ENCODE results near the gene PDS5B. TPM values are rescaled to one million over a fixed set of nuclear protein-coding genes. Genes with fewer than 3 reads are reported as not detected.
"Not testable (repeated sequence)": the region's sequence is repeated elsewhere in the genome, so short reads cannot be mapped to it uniquely, and the experiment has no call there.

Gene PDS5B
- total and polyA plus RNA-seq, 10 donors: 4.5 to 65.9 (median 50.9) TPM

DNA sequence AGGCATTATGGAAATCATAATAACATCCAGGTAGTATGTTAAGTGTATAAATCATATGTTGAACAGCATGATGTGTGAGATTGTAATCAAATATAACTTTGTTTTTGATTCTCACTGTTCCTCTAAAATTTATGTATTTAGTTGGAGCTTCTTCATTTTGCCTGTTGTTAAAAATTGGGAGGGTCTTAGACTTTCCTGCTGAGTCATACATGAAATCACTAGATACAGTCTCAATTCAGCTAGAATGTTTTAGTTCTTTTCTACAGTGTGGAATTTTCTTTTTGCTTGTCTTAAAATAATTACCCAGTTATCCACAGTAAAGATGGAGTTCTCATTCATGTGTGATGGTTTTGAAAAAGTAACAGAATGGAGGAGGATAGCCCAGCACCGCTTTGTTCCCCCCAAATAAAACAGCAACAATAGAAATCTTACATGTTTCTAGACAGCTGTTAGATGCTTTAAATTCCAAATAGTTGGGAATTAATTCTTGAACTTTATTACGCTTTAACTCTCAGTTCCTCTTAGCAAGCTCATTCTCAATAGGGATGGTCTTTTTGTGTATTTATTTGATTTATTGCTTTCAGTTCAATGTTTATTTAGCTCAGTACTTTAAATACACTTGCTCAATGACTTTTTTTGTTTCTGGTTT lies 109.5 kb downstream of the PDS5B start:
- no peak overlapping the region for H3K4me3 ChIP-seq
- DNase-seq: no peak
- no peaks in the 10 kb centered on the region for H3K4me1 ChIP-seq
- TF ChIP-seq CTCF (IDR thresholded peaks at IDR 0.05 in 8 of 11, conservative IDR thresholded peaks at IDR 0.05 in 3 of 11) (no peak), POLR2A (IDR thresholded peaks at IDR 0.05) (no peak), POLR2AphosphoS5 (IDR thresholded peaks at IDR 0.05) (no peak)
- intact Hi-C loops (cut with DNase I; ENCODE audit: low total_unique reads): no loop called here
- H3K9me3 ChIP-seq: no peaks in the 10 kb centered on the region
- WGBS, 5 donors: 64 to 91% (median 89%) methylated on average over 2 of the region's 2 CpGs
- H3K27me3 ChIP-seq (replicated peaks in 1 of 7): no peaks in the 10 kb centered on the region
- peaks cover 0 to 61% (median 6%) of the 10 kb centered on the region in 6 donors for H3K36me3 ChIP-seq
- no peak overlapping the region for H3K27ac ChIP-seq

GRCh38 chr13:32707471-32707870 lies 121.2 kb downstream of the PDS5B start:
- intact Hi-C loops (cut with DNase I; ENCODE audit: low total_unique reads): no loop called here
- H3K27ac ChIP-seq: no peak overlapping the region
- DNase-seq: no peak
- H3K4me3 ChIP-seq: no peak overlapping the region
- 50 to 74% (median 56%) methylated on average over 4 of the region's 4 CpGs for WGBS, 5 donors
- H3K4me1 ChIP-seq: peaks cover 0 to 6% (median 0%) of the 10 kb centered on the region in 6 donors
- peaks cover 0 to 8% (median under 1%) of the 10 kb centered on the region in 8 donors for H3K9me3 ChIP-seq
- peaks cover 0 to 96% (median 27%) of the 10 kb centered on the region in 6 donors for H3K36me3 ChIP-seq
- H3K27me3 ChIP-seq (replicated peaks in 1 of 7): no peaks in the 10 kb centered on the region
- TF ChIP-seq CTCF (IDR thresholded peaks at IDR 0.05 in 8 of 11, conservative IDR thresholded peaks at IDR 0.05 in 3 of 11): no peak
- TF ChIP-seq POLR2A (IDR thresholded peaks at IDR 0.05): no peak

DNA sequence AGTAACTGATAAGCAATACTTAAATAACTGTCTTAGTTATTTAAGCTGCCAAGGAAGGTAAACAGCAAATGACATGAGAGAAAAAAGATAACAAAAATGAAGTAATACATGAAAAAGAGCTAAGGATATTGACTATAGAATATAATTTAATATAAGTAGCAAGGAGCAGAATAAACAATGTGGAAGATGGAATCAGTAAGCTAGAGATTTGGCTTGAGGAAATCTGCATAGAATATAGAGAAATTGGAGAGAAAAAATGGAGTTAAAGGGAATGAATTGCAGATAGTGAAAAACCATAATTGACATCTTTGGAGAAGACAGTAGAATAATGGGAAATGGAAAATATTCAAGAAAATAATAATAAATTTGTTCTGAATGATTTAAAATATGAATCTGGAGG lies 127.1 kb downstream of the PDS5B start:
- intact Hi-C loops (cut with DNase I; ENCODE audit: low total_unique reads): no loop called here
- Histone ChIP-seq H3K4me3 (no peak overlapping the region), H3K4me1 (no peaks in the 10 kb centered on the region), H3K27ac (no peak overlapping the region), H3K9me3 (peaks cover 0 to 39% (median 30%) of the 10 kb centered on the region in 8 donors), H3K27me3 (replicated peaks in 1 of 7) (no peaks in the 10 kb centered on the region), H3K36me3 (peaks cover 8 to 89% (median 53%) of the 10 kb centered on the region in 6 donors)
- TF ChIP-seq POLR2A (IDR thresholded peaks at IDR 0.05): no peak
- no peak for TF ChIP-seq CTCF (IDR thresholded peaks at IDR 0.05 in 8 of 11, conservative IDR thresholded peaks at IDR 0.05 in 3 of 11)
- TF ChIP-seq POLR2AphosphoS5 (IDR thresholded peaks at IDR 0.05): no peak
- no peak for DNase-seq

DNA sequence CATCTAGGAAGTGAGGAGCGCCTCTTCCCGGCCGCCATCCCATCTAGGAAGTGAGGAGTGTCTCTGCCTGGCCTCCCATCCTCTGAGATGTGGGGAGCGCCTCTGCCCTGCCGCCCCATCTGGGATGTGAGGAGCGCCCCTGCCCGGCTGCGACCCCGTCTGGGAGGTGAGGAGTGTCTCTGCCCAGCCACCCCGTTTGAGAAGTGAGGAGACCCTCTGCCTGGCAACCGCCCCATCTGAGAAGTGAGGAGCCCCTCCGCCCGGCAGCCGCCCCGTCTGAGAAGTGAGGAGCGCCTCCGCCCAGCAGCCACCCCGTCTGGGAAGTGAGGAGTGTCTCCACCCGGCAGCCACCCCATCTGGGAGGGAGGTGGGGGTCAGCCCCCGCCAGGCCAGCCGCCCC lies 129.9 kb downstream of the PDS5B start:
- peaks cover 8 to 70% (median 40%) of the 10 kb centered on the region in 6 donors for H3K36me3 ChIP-seq
- H3K4me3 ChIP-seq; H3K27me3 ChIP-seq (replicated peaks in 1 of 7); DNase-seq; H3K27ac ChIP-seq; H3K4me1 ChIP-seq; intact Hi-C loops (cut with DNase I; ENCODE audit: low total_unique reads): not testable (repeated sequence)
- peaks cover 0 to 42% (median 30%) of the 10 kb centered on the region in 8 donors for H3K9me3 ChIP-seq
- WGBS, 5 donors: 60 to 97% (median 94%) methylated on average over 1 to 21 of the region's 21 CpGs; no CpG with 5 or more reads in 1 of the 5 donors

Data from spleen (tissue), 11 donors.